WTC11 (cell line): Measurements from ENCODE around the gene ADGRA1. TPM values are rescaled to one million over a fixed set of nuclear protein-coding genes. Genes with fewer than 3 reads are reported as not detected.

ENCODE experiments used
- ATAC-seq: fragments of 200-7000 bp; cut with Tn5 transposase; 2 replicates; pipeline ENCODE4 v1.10.0; 2021; ENCODE audit warnings: mild to moderate bottlenecking, moderate library complexity
- CTCF ChIA-PET: fragments of 300-600 bp; sonication (Branson Sonifier 250); formaldehyde crosslinking; loops from one replicate; lab custom pipeline; 2021; ENCODE audit warnings: antibody characterized with exemption; lab: Charles Lee
- POLR2A ChIA-PET: fragments of 350-600 bp; sonication (Branson Sonifier 250); formaldehyde crosslinking; loops from one replicate; lab custom pipeline; 2021; ENCODE audit warnings: antibody characterized with exemption; lab: Charles Lee
- DNase-seq: peaks from one replicate; pipeline ENCODE4 v3.0.0; 2021; ENCODE audit warnings: low spot score
- H3K27ac Mint-ChIP-seq: 2 replicates; pipeline ENCODE4 v1.8.0; 2021; ENCODE audit warnings: mixed read lengths
- H3K27me3 Mint-ChIP-seq: 2 replicates; pipeline ENCODE4 v1.8.0; 2021; ENCODE audit warnings: low read depth, mild to moderate bottlenecking, moderate library complexity, mixed read lengths
- H3K36me3 Mint-ChIP-seq: 2 replicates; pipeline ENCODE4 v1.8.0; 2021; ENCODE audit warnings: mixed read lengths
- H3K4me1 Mint-ChIP-seq: 2 replicates; pipeline ENCODE4 v1.8.0; 2022; ENCODE audit warnings: mixed read lengths
- H3K4me3 Mint-ChIP-seq: 2 replicates; pipeline ENCODE4 v1.8.0; 2021; ENCODE audit warnings: mild to moderate bottlenecking, moderate library complexity, mixed read lengths
- H3K9me3 Mint-ChIP-seq: 2 replicates; pipeline ENCODE4 v1.8.0; 2021; ENCODE audit warnings: mixed read lengths
- CTCF ChIP-seq: fragments of 200-600 bp; IDR thresholded peaks from 2 replicates; pipeline ENCODE4 v1.8.0; 2022; ENCODE audit warnings: antibody characterized with exemption
- E2F1 ChIP-seq: sonication (generic); formaldehyde crosslinking; IDR thresholded peaks from 2 replicates; pipeline ENCODE4 v1.8.0; 2022; ENCODE audit warnings: mild to moderate bottlenecking, missing genetic modification reagents
- ELF4 ChIP-seq: sonication (generic); formaldehyde crosslinking; IDR thresholded peaks from 2 replicates; pipeline ENCODE4 v1.8.1; 2022; ENCODE audit warnings: low read depth, mild to moderate bottlenecking, moderate library complexity, missing genetic modification reagents
- FOXJ3 ChIP-seq: sonication (generic); formaldehyde crosslinking; IDR thresholded peaks from 2 replicates; pipeline ENCODE4 v1.9.0; 2021; ENCODE audit warnings: missing genetic modification reagents, mild to moderate bottlenecking, borderline replicate concordance
- GABPB1 ChIP-seq: sonication (generic); formaldehyde crosslinking; IDR thresholded peaks from 2 replicates; pipeline ENCODE4 v1.8.1; 2023; ENCODE audit warnings: mild to moderate bottlenecking, missing genetic modification reagents
- GTF2I ChIP-seq: fragments of 250-450 bp; sonication (Bioruptor Pico); conservative IDR thresholded peaks from 2 replicates; pipeline ENCODE4 v1.4.0; 2021; ENCODE audit warnings: mild to moderate bottlenecking
- HMGA2 ChIP-seq: fragments of 250-450 bp; sonication (Bioruptor Pico); IDR thresholded peaks from 2 replicates; pipeline ENCODE4 v1.4.0; 2021; ENCODE audit warnings: mild to moderate bottlenecking, moderate library complexity
- IRF1 ChIP-seq: sonication (generic); formaldehyde crosslinking; IDR thresholded peaks from 2 replicates; pipeline ENCODE4 v1.8.0; 2023; ENCODE audit warnings: missing genetic modification reagents
- MYBL2 ChIP-seq: sonication (generic); formaldehyde crosslinking; IDR thresholded peaks from 2 replicates; pipeline ENCODE4 v1.8.1; 2023; ENCODE audit warnings: mild to moderate bottlenecking, moderate library complexity, missing genetic modification reagents
- NFATC4 ChIP-seq: fragments of 250-450 bp; sonication (Bioruptor Pico); IDR thresholded peaks from 2 replicates; pipeline ENCODE4 v1.9.0; 2021; ENCODE audit warnings: mild to moderate bottlenecking
- OVOL2 ChIP-seq: fragments of 250-450 bp; sonication (Bioruptor Pico); IDR thresholded peaks from 2 replicates; pipeline ENCODE4 v1.9.0; 2021; ENCODE audit warnings: mild to moderate bottlenecking, borderline replicate concordance
- PREB ChIP-seq: sonication (generic); formaldehyde crosslinking; IDR thresholded peaks from 2 replicates; pipeline ENCODE4 v1.8.1; 2022; ENCODE audit warnings: mild to moderate bottlenecking, missing genetic modification reagents, moderate library complexity, borderline replicate concordance
- PRRX2 ChIP-seq: fragments of 250-450 bp; sonication (Bioruptor Pico); IDR thresholded peaks from 2 replicates; pipeline ENCODE4 v1.8.0; 2021; ENCODE audit warnings: mild to moderate bottlenecking
- RORB ChIP-seq: fragments of 250-450 bp; sonication (Bioruptor Pico); IDR thresholded peaks from 2 replicates; pipeline ENCODE4 v1.9.0; 2021; ENCODE audit warnings: mild to moderate bottlenecking
- ZBTB21 ChIP-seq: sonication (generic); formaldehyde crosslinking; IDR thresholded peaks from 2 replicates; pipeline ENCODE4 v1.8.1; 2023; ENCODE audit warnings: mild to moderate bottlenecking, missing genetic modification reagents, borderline replicate concordance
- ZNF232 ChIP-seq: sonication (generic); formaldehyde crosslinking; IDR thresholded peaks from 2 replicates; pipeline ENCODE4 v1.8.0; 2022; ENCODE audit warnings: mild to moderate bottlenecking, missing genetic modification reagents
- ZNF263 ChIP-seq: sonication (generic); formaldehyde crosslinking; IDR thresholded peaks from 2 replicates; pipeline ENCODE4 v1.8.1; 2022; ENCODE audit warnings: low read depth, mild to moderate bottlenecking, moderate library complexity, missing genetic modification reagents
- ZNF281 ChIP-seq: sonication (generic); formaldehyde crosslinking; IDR thresholded peaks from 2 replicates; pipeline ENCODE4 v1.8.0; 2023; ENCODE audit warnings: mild to moderate bottlenecking, missing genetic modification reagents
- total RNA-seq: library from RNA; stranded (reverse); gene quantifications from 3 replicates; pipeline ENCODE4 v1.2.3, GENCODE V29; 2021

The ADGRA1 gene
- total RNA-seq, 1 experiment from 2014 or later: 0.20 TPM

GRCh38 chr10:133059093-133059470 lies 28.6 kb upstream of the ADGRA1 start (continued):
- TF ChIP-seq ZNF281 (CRISPR knock-in tag): no peak
- TF ChIP-seq RORB (CRISPR knock-in tag): no peak

- DNase-seq: no peak
- no peak overlapping the region for H3K4me3 Mint-ChIP-seq
- no peak overlapping the region for H3K27ac Mint-ChIP-seq
- no peaks in the 10 kb centered on the region for H3K27me3 Mint-ChIP-seq
- H3K9me3 Mint-ChIP-seq: no peaks in the 10 kb centered on the region
- TF ChIP-seq OVOL2 (CRISPR knock-in tag) (no peak), IRF1 (CRISPR knock-in tag) (no peak), NFATC4 (no peak)
- TF ChIP-seq, all 79 proteins: peak for 0
- no peak for ATAC-seq
- POLR2A ChIA-PET: no interaction called here
- Mint-ChIP-seq H3K4me1 (no peaks in the 10 kb centered on the region), H3K36me3 (no peaks in the 10 kb centered on the region)
- CTCF ChIA-PET: no interaction called here
Observed at GRCh38 chr10:133059571-133059970, 28.2 kb upstream of the ADGRA1 start.

GRCh38 chr10:133060022-133060421 lies 27.7 kb upstream of the ADGRA1 start:
- H3K27ac Mint-ChIP-seq: no peak overlapping the region
- H3K4me3 Mint-ChIP-seq: no peak overlapping the region
- ATAC-seq (no peak), DNase-seq (no peak)
- H3K36me3 Mint-ChIP-seq: no peaks in the 10 kb centered on the region
- no peaks in the 10 kb centered on the region for H3K4me1 Mint-ChIP-seq
- CTCF ChIA-PET: interaction anchor here (1.4 kb wide), 1 partner anchor 67 kb away, joined by 6 read pairs; no protein-coding TSS in a partner anchor
- no peak for TF ChIP-seq ELF4 (CRISPR knock-in tag)
- no peak for TF ChIP-seq ZBTB21 (CRISPR knock-in tag)
- no peak for TF ChIP-seq GABPB1 (CRISPR knock-in tag)
- TF ChIP-seq CTCF: no peak
- TF ChIP-seq PRRX2: no peak
- TF ChIP-seq PREB: no peak
- TF ChIP-seq HMGA2 (CRISPR knock-in tag): no peak
- no peak for TF ChIP-seq ZNF232
- no peak for TF ChIP-seq GTF2I (CRISPR knock-in tag)
- H3K27me3 Mint-ChIP-seq: no peaks in the 10 kb centered on the region
- no peaks in the 10 kb centered on the region for H3K9me3 Mint-ChIP-seq
- POLR2A ChIA-PET: no interaction called here

GRCh38 chr10:133060466-133060865 lies 27.3 kb upstream of the ADGRA1 start:
- no peaks in the 10 kb centered on the region for H3K4me1 Mint-ChIP-seq
- DNase-seq (no peak), ATAC-seq (no peak)
- ChIA-PET CTCF (interaction anchor here (1.4 kb wide), 1 partner anchor 67 kb away, joined by 6 read pairs; no protein-coding TSS in a partner anchor), POLR2A (no interaction called here)
- H3K36me3 Mint-ChIP-seq: no peaks in the 10 kb centered on the region
- no peak for TF ChIP-seq E2F1 (CRISPR knock-in tag)
- TF ChIP-seq ZNF263 (CRISPR knock-in tag): no peak
- TF ChIP-seq MYBL2: no peak
- TF ChIP-seq FOXJ3 (CRISPR knock-in tag): no peak
- H3K27ac Mint-ChIP-seq: no peak overlapping the region
- H3K27me3 Mint-ChIP-seq: no peaks in the 10 kb centered on the region
- H3K9me3 Mint-ChIP-seq: no peaks in the 10 kb centered on the region
- H3K4me3 Mint-ChIP-seq: no peak overlapping the region
